Measurements from ENCODE around the gene ARV1. TPM values are rescaled to one million over a fixed set of nuclear protein-coding genes. Genes with fewer than 3 reads are reported as not detected.
"Not testable (repeated sequence)": the region's sequence is repeated elsewhere in the genome, so short reads cannot be mapped to it uniquely, and the experiment has no call there.

The ARV1 gene
- total RNA-seq, 1 donor: 20.3 TPM

- H3K27ac ChIP-seq (ENCODE audit: low read depth, low read length): peak overlapping the region; percentile 68
Measured at GRCh38 chr1:230979389-230979716, 459 bp downstream of the ARV1 start.

GRCh38 chr1:230979952-230980351 lies 1.1 kb downstream of the ARV1 start:
- peak overlapping the region; percentile 97 for H3K4me3 ChIP-seq (ENCODE audit: insufficient read depth, low read length)
- peaks cover 58% of the 10 kb centered on the region for H3K79me2 ChIP-seq (ENCODE audit: insufficient read depth, low read length)
- H3K9me3 ChIP-seq (ENCODE audit: low read depth, low read length): no peaks in the 10 kb centered on the region
- peak overlapping the region; percentile 82 for H3K4me2 ChIP-seq (ENCODE audit: insufficient read depth, low read length)
- no peaks in the 10 kb centered on the region for H3K27me3 ChIP-seq (ENCODE audit: insufficient read depth, low read length)
- H4K20me1 ChIP-seq (ENCODE audit: insufficient read depth, low read length): peaks cover 9% of the 10 kb centered on the region
- peak overlapping the region; percentile 68 for H3K27ac ChIP-seq (ENCODE audit: low read depth, low read length)
- no peak for DNase-seq (ENCODE audit: insufficient read length, low spot score, missing footprints)
- H3K36me3 ChIP-seq (ENCODE audit: insufficient read depth, low read length): peaks cover 4% of the 10 kb centered on the region
- TF ChIP-seq CTCF (IDR thresholded peaks at IDR 0.05; ENCODE audit: extremely low read depth, low read depth, low read length): no peak
- H2AFZ ChIP-seq (ENCODE audit: low read length): no peak overlapping the region
- peaks cover 23% of the 10 kb centered on the region for H3K4me1 ChIP-seq (ENCODE audit: insufficient read depth, low read length)

More at GRCh38 chr1:230979389-230979716, 459 bp downstream of the ARV1 start:
- Histone ChIP-seq H3K79me2 (ENCODE audit: insufficient read depth, low read length) (peaks cover 59% of the 10 kb centered on the region), H2AFZ (ENCODE audit: low read length) (peak overlapping the region; percentile 99), H3K36me3 (ENCODE audit: insufficient read depth, low read length) (peaks cover 4% of the 10 kb centered on the region), H3K4me2 (ENCODE audit: insufficient read depth, low read length) (peak overlapping the region; percentile 82), H4K20me1 (ENCODE audit: insufficient read depth, low read length) (peaks cover 9% of the 10 kb centered on the region), H3K4me1 (ENCODE audit: insufficient read depth, low read length) (peaks cover 23% of the 10 kb centered on the region), H3K9me3 (ENCODE audit: low read depth, low read length) (no peaks in the 10 kb centered on the region), H3K4me3 (ENCODE audit: insufficient read depth, low read length) (peak overlapping the region; percentile 97), H3K27me3 (ENCODE audit: insufficient read depth, low read length) (no peaks in the 10 kb centered on the region)
- no peak for TF ChIP-seq CTCF (IDR thresholded peaks at IDR 0.05; ENCODE audit: extremely low read depth, low read depth, low read length)
- peak; percentile 46 for DNase-seq (ENCODE audit: insufficient read length, low spot score, missing footprints)

- no peak for TF ChIP-seq CTCF (IDR thresholded peaks at IDR 0.05; ENCODE audit: extremely low read depth, low read depth, low read length)
- Histone ChIP-seq H3K4me3 (ENCODE audit: insufficient read depth, low read length) (no peak overlapping the region), H3K79me2 (ENCODE audit: insufficient read depth, low read length) (peaks cover 54% of the 10 kb centered on the region), H3K4me1 (ENCODE audit: insufficient read depth, low read length) (peaks cover 30% of the 10 kb centered on the region), H3K4me2 (ENCODE audit: insufficient read depth, low read length) (peak overlapping the region; percentile 5), H3K9me3 (ENCODE audit: low read depth, low read length) (no peaks in the 10 kb centered on the region), H3K36me3 (ENCODE audit: insufficient read depth, low read length) (no peaks in the 10 kb centered on the region), H4K20me1 (ENCODE audit: insufficient read depth, low read length) (peaks cover 18% of the 10 kb centered on the region), H3K27ac (ENCODE audit: low read depth, low read length) (peak overlapping the region; percentile 16), H2AFZ (ENCODE audit: low read length) (no peak overlapping the region), H3K27me3 (ENCODE audit: insufficient read depth, low read length) (no peaks in the 10 kb centered on the region)
- peak; percentile 62 for DNase-seq (ENCODE audit: insufficient read length, low spot score, missing footprints)
Measured at GRCh38 chr1:230982696-230983095, 3.8 kb downstream of the ARV1 start.

GRCh38 chr1:230983811-230984210 lies 4.9 kb downstream of the ARV1 start:
- no peak for DNase-seq (ENCODE audit: insufficient read length, low spot score, missing footprints)
- H4K20me1 ChIP-seq (ENCODE audit: insufficient read depth, low read length): peaks cover 18% of the 10 kb centered on the region
- no peak for TF ChIP-seq CTCF (IDR thresholded peaks at IDR 0.05; ENCODE audit: extremely low read depth, low read depth, low read length)
- H3K27ac ChIP-seq (ENCODE audit: low read depth, low read length): no peak overlapping the region
- no peak overlapping the region for H3K4me2 ChIP-seq (ENCODE audit: insufficient read depth, low read length)
- peaks cover 29% of the 10 kb centered on the region for H3K4me1 ChIP-seq (ENCODE audit: insufficient read depth, low read length)
- no peaks in the 10 kb centered on the region for H3K36me3 ChIP-seq (ENCODE audit: insufficient read depth, low read length)
- peaks cover 49% of the 10 kb centered on the region for H3K79me2 ChIP-seq (ENCODE audit: insufficient read depth, low read length)
- H3K27me3 ChIP-seq (ENCODE audit: insufficient read depth, low read length): no peaks in the 10 kb centered on the region
- no peak overlapping the region for H2AFZ ChIP-seq (ENCODE audit: low read length)
- no peak overlapping the region for H3K4me3 ChIP-seq (ENCODE audit: insufficient read depth, low read length)
- H3K9me3 ChIP-seq (ENCODE audit: low read depth, low read length): no peaks in the 10 kb centered on the region

GRCh38 chr1:230984622-230985515 lies 6.0 kb downstream of the ARV1 start:
- H4K20me1 ChIP-seq (ENCODE audit: insufficient read depth, low read length): peaks cover 18% of the 10 kb centered on the region
- H3K4me2 ChIP-seq (ENCODE audit: insufficient read depth, low read length); H3K27ac ChIP-seq (ENCODE audit: low read depth, low read length); H3K4me3 ChIP-seq (ENCODE audit: insufficient read depth, low read length); H3K27me3 ChIP-seq (ENCODE audit: insufficient read depth, low read length); H2AFZ ChIP-seq (ENCODE audit: low read length); H3K9me3 ChIP-seq (ENCODE audit: low read depth, low read length); H3K36me3 ChIP-seq (ENCODE audit: insufficient read depth, low read length); DNase-seq (ENCODE audit: insufficient read length, low spot score, missing footprints): not testable (repeated sequence)
- H3K4me1 ChIP-seq (ENCODE audit: insufficient read depth, low read length): peaks cover 24% of the 10 kb centered on the region
- peaks cover 41% of the 10 kb centered on the region for H3K79me2 ChIP-seq (ENCODE audit: insufficient read depth, low read length)

All from osteoblast (primary cell).